Measurements from ENCODE around the gene SALL2.

The SALL2 gene

GRCh38 chr14:21539189-21539940 lies 13.2 kb upstream of the SALL2 start:
- POLR2A ChIA-PET = no interaction called here
- no peak for TF ChIP-seq CTCF (IDR thresholded peaks at IDR 0.05; ENCODE audit: control extremely low read depth, extremely low read depth, low read depth, missing control alignments)
- DNase-seq (ENCODE audit: extremely low spot score) = no peak
- CTCF ChIA-PET = interaction anchor here (1.5 kb wide), 1 partner anchor 41 kb away, joined by 6 read pairs; no protein-coding TSS in a partner anchor

DNA sequence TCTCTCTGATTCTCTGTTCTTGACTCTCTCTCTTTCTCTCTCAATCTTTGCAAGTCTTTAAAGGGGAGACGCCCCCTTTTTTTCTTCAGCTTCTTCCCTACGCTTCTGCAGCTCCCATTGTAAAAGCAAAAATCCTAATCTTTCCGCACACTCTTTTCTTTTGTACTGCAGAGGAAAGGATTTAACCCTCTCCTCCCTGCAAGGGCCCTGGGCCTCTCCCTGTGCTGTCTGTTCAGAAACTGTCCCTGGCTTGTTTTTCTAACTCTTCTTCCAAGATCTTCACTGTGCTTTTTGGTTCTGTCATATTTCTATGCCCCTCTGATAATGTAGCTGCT lies 10.9 kb upstream of the SALL2 start:
- POLR2A ChIA-PET = no interaction called here
- CTCF ChIA-PET = interaction anchor here (1.0 to 1.2 kb wide), 2 partner anchors 8 to 16 kb away, joined by 3 read pairs; no protein-coding TSS in a partner anchor
- DNase-seq (ENCODE audit: extremely low spot score) = no peak
- TF ChIP-seq CTCF (IDR thresholded peaks at IDR 0.05; ENCODE audit: control extremely low read depth, extremely low read depth, low read depth, missing control alignments) = no peak

- TF ChIP-seq CTCF (IDR thresholded peaks at IDR 0.05; ENCODE audit: control extremely low read depth, extremely low read depth, low read depth, missing control alignments) = no peak
- ChIA-PET CTCF (interaction anchor here (1.0 to 1.2 kb wide), 2 partner anchors 8 to 16 kb away, joined by 3 read pairs; no protein-coding TSS in a partner anchor), POLR2A (no interaction called here)
- DNase-seq (ENCODE audit: extremely low spot score) = no peak
Observed at GRCh38 chr14:21536418-21537089, 10.4 kb upstream of the SALL2 start.

DNA sequence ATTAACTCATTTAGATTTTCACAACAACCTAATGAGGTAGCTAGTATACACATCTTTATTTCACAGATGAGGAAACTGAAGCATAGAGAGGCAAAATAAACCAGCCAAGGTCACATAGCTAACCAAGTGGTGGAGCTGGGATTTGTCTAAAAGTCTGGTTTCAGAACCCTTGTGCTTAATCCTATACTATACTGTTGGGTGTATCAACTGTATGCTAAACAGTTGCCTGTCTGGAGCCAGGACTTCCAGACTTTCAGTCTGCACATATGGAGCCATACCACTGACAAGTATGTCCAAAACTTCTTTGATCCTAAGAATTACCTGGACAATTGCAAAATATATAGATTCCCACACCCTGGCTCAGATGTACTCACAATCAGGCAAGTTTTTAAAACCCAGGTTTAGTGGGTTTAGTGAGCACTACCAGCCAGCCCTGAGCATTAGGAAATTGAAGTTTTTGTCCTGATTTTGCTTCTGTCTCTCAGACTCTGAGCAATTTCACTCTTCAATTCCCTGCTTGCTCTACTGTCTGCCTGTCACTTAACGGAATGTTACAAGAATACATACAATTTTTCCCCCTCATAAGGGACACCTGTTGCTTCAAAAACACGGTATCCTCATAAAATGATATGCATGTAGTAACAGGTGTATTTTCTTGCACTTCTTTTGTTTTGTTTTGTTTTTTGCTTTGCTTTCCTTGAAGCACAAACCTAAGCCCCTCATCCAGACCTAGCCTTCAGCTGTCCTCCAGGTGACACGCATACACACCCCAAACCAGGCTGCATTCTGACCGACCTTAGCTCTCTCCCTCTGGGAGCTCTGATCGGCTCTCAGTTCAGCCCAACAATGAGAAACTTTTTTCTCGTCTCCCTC lies 9.6 kb upstream of the SALL2 start:
- ChIA-PET POLR2A (no interaction called here), CTCF (interaction anchor here (2.2 kb wide), 1 partner anchor 10 kb away, joined by 13 read pairs; the partner anchor contains the start of gene SALL2)
- TF ChIP-seq CTCF (IDR thresholded peaks at IDR 0.05; ENCODE audit: control extremely low read depth, extremely low read depth, low read depth, missing control alignments) = no peak
- DNase-seq (ENCODE audit: extremely low spot score) = no peak

DNA sequence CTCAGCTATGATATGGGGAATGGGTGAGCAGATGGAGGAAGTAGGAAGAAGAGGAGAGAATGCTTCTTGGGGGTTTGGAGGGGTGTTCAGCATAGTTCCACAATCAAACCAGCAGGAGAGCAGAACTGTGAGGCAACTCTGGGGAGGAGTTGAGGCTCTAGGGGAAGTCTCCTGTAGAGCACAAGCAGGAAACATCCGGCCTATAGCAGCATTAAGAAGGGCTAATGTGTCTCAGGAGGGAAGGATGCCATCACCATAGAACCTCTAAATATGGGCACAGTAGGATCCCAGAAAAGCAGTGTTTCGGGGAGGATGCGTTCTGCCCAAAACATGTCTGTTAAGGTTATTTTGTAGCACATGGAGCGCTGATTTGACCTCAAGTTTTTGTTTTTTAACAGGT lies 8.4 kb upstream of the SALL2 start:
- no peak for TF ChIP-seq CTCF (IDR thresholded peaks at IDR 0.05; ENCODE audit: control extremely low read depth, extremely low read depth, low read depth, missing control alignments)
- no peak for DNase-seq (ENCODE audit: extremely low spot score)
- ChIA-PET POLR2A (no interaction called here), CTCF (interaction anchor here (0.7 to 2.2 kb wide), 4 partner anchors 8 to 57 kb away, joined by 3 to 13 read pairs (median 3); partner anchors contain the start of genes SALL2 and TOX4)

DNA sequence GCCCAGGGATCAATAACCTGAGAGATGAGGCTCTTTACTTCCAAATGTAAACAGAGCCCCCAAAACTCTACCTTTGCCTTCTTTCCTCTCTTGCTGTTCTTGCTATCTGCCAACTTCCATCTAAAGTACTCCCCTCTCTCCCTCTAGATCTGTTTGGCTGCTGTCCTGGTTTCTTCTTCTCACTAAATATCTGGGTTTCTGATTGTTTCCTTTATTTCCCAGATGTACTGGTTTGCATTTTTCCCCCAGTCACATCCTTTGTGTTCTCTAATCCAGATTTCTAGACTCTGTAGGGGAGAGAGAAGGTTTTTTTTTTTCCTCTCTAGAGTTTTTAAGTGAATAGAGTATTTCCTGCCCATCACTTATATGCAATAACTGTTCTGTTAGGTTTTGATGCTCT lies 7.1 kb upstream of the SALL2 start:
- TF ChIP-seq CTCF (IDR thresholded peaks at IDR 0.05; ENCODE audit: control extremely low read depth, extremely low read depth, low read depth, missing control alignments) = no peak
- no peak for DNase-seq (ENCODE audit: extremely low spot score)
- ChIA-PET CTCF (interaction anchor here (0.9 kb wide), 1 partner anchor 56 kb away, joined by 3 read pairs; the partner anchor contains the start of gene TOX4), POLR2A (no interaction called here)
